ENCODE measurements around the gene DERA. TPM values are rescaled to one million over a fixed set of nuclear protein-coding genes. Genes with fewer than 3 reads are reported as not detected.
A peak's percentile ranks its signal among the peaks of the same experiment; 100 is the strongest.

Gene DERA
- total and polyA plus RNA-seq, 2 of the 13 experiments (the other 11 are each of a cell fraction or from before 2014, with no cell fraction given): 24.0 to 51.3 TPM

DNA sequence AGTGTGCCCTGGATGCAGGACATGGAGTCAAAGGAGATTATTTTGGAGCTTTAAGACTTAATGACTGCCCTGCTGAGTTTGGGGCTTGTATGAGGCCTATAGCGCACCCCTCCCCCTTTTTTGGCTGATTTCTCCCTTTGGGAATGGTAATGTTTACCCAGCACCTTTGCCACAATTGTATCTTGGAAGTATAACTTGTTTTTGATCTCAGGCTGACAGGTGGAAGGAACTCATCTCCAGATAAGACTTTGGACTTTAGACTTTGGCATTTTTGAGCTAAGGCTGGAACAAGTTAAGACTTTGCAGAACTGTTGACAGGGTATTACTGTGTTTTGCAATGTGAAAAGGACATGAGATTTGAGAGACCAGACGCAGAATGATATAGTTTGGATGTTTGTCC, 110.5 kb downstream of the DERA start:
- TF ChIP-seq, protein P1, sequence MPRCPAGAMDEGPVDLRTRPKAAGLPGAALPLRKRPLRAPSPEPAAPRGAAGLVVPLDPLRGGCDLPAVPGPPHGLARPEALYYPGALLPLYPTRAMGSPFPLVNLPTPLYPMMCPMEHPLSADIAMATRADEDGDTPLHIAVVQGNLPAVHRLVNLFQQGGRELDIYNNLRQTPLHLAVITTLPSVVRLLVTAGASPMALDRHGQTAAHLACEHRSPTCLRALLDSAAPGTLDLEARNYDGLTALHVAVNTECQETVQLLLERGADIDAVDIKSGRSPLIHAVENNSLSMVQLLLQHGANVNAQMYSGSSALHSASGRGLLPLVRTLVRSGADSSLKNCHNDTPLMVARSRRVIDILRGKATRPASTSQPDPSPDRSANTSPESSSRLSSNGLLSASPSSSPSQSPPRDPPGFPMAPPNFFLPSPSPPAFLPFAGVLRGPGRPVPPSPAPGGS (CRISPR knock-in tag; IDR thresholded peaks at IDR 0.05): no peak
- TF ChIP-seq ZNF552 (CRISPR knock-in tag; IDR thresholded peaks at IDR 0.05; ENCODE audit: borderline replicate concordance) (no peak), ZNF720 (CRISPR knock-in tag; IDR thresholded peaks at IDR 0.05) (no peak), ZSCAN12 (CRISPR knock-in tag; IDR thresholded peaks at IDR 0.05) (no peak), PHF20 (CRISPR knock-in tag; IDR thresholded peaks at IDR 0.05) (no peak), ATF1 (CRISPR knock-in tag; IDR thresholded peaks at IDR 0.05) (no peak), RARA (CRISPR knock-in tag; IDR thresholded peaks at IDR 0.05) (no peak)
- H2AFZ ChIP-seq (ENCODE audit: low read length): no peak overlapping the region
- no peaks in the 10 kb centered on the region for H4K20me1 ChIP-seq (ENCODE audit: insufficient read depth, low read length)
- ChIA-PET CTCF (ENCODE audit: low intra/inter-chr PET ratio, low total read pairs) (no interaction called here), POLR2A (interaction anchor here (1.4 kb wide), 1 partner anchor 138 kb away, joined by 3 read pairs; no protein-coding TSS in a partner anchor)
- peaks cover 10% of the 10 kb centered on the region for H3K4me1 ChIP-seq (ENCODE audit: insufficient read depth, low read length)
- H3K27me3 ChIP-seq (ENCODE audit: control insufficient read depth in 1 of 2, insufficient read depth in 2 of 2, low read length in 2 of 2): no peaks in the 10 kb centered on the region; a peak in 1 of 5 replicates
- H3K9me3 ChIP-seq (ENCODE audit: low read length): peaks cover 14% of the 10 kb centered on the region; the same call in 1 of the 2 replicates
- FAIRE-seq (peak; percentile 15), ATAC-seq (no peak), DNase-seq (ENCODE audit: low spot score) (no peak)
- no peak overlapping the region for H3K4me2 ChIP-seq (ENCODE audit: low read depth, low read length)
- in situ Hi-C loops (cut with HindIII; ENCODE audit: extremely low pct_ligation_motif_present, low pct_unique_long_range_greater_than_20kb): no loop called here
- BruUV-seq (replicated peaks): no TSS peak
- no peak overlapping the region for H3K9ac ChIP-seq (ENCODE audit: insufficient read depth, low read depth, low read length)
- no peak overlapping the region for H3K4me3 ChIP-seq (replicated peaks in 1 of 3; ENCODE audit: insufficient read depth in 1 of 3, low read depth in 2 of 3, low read length in 3 of 3)
- WGBS (ENCODE audit: low lambda C conversion rate): 100% methylated on average over 2 of the region's 2 CpGs
- no peaks in the 10 kb centered on the region; a peak in 1 of 5 replicates for H3K36me3 ChIP-seq (replicated peaks in 1 of 2; ENCODE audit: control insufficient read depth in 1 of 2, insufficient read depth in 2 of 2, low read length in 2 of 2)
- no peak overlapping the region for H3K27ac ChIP-seq (ENCODE audit: extremely low read length, insufficient read depth, low read length)
- no peaks in the 10 kb centered on the region for H3K79me2 ChIP-seq (ENCODE audit: insufficient read depth, low read length)
- intact Hi-C loops (cut with micrococcal nuclease; ENCODE audit: unreplicated experiment): no loop called here

DNA sequence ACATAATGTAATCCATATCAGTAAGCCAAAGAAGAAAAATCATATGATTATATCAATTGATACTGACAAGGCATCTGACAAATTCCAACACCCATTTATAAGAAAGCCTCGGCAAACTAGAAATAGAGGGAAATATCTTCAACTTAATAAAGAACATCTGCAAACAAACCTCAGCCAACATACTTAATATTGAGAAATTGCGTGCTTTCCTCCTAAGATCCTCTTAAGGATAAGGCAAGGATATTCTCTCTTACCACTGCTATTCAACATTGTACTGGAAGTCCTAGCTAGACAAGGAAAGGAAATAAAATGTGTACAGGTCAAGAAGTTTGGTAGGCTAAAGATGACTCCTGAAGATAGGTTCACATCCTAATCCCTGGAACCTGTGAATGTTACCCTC, 115.9 kb downstream of the DERA start:
- no peak for ATAC-seq
- TF ChIP-seq TBX3 (IDR thresholded peaks at IDR 0.05; ENCODE audit: borderline replicate concordance) (no peak), KDM5B (CRISPR knock-in tag; IDR thresholded peaks at IDR 0.05; ENCODE audit: borderline replicate concordance) (no peak), ZNF33A (CRISPR knock-in tag; IDR thresholded peaks at IDR 0.05; ENCODE audit: borderline replicate concordance) (no peak), ZNF331 (CRISPR knock-in tag; IDR thresholded peaks at IDR 0.05) (no peak), CEBPB (IDR thresholded peaks at IDR 0.05; ENCODE audit: borderline replicate concordance, low read depth, low read length) (no peak), ZNF383 (CRISPR knock-in tag; IDR thresholded peaks at IDR 0.05; ENCODE audit: borderline replicate concordance) (no peak), ZNF34 (CRISPR knock-in tag; IDR thresholded peaks at IDR 0.05; ENCODE audit: borderline replicate concordance) (no peak)
- TF ChIP-seq, protein P2, sequence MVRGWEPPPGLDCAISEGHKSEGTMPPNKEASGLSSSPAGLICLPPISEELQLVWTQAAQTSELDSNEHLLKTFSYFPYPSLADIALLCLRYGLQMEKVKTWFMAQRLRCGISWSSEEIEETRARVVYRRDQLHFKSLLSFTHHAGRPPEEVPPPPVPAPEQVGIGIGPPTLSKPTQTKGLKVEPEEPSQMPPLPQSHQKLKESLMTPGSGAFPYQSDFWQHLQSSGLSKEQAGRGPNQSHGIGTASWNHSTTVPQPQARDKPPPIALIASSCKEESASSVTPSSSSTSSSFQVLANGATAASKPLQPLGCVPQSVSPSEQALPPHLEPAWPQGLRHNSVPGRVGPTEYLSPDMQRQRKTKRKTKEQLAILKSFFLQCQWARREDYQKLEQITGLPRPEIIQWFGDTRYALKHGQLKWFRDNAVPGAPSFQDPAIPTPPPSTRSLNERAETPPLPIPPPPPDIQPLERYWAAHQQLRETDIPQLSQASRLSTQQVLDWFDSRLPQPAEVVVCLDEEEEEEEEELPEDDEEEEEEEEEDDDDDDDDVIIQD (CRISPR knock-in tag; IDR thresholded peaks at IDR 0.05; ENCODE audit: low read depth): no peak
- TF ChIP-seq, protein P3, sequence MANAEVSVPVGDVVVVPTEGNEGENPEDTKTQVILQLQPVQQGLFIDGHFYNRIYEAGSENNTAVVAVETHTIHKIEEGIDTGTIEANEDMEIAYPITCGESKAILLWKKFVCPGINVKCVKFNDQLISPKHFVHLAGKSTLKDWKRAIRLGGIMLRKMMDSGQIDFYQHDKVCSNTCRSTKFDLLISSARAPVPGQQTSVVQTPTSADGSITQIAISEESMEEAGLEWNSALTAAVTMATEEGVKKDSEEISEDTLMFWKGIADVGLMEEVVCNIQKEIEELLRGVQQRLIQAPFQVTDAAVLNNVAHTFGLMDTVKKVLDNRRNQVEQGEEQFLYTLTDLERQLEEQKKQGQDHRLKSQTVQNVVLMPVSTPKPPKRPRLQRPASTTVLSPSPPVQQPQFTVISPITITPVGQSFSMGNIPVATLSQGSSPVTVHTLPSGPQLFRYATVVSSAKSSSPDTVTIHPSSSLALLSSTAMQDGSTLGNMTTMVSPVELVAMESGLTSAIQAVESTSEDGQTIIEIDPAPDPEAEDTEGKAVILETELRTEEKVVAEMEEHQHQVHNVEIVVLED (CRISPR knock-in tag; IDR thresholded peaks at IDR 0.05; ENCODE audit: borderline replicate concordance): no peak

More for the DNA sequence above, 115.9 kb downstream of the DERA start:
- in situ Hi-C loops (cut with HindIII; ENCODE audit: extremely low pct_ligation_motif_present, low pct_unique_long_range_greater_than_20kb): no loop called here
- Histone ChIP-seq H3K4me1 (ENCODE audit: insufficient read depth, low read length) (peaks cover 9% of the 10 kb centered on the region), H3K9ac (ENCODE audit: insufficient read depth, low read depth, low read length) (no peak overlapping the region), H3K4me3 (replicated peaks in 1 of 3; ENCODE audit: insufficient read depth in 1 of 3, low read depth in 2 of 3, low read length in 3 of 3) (no peak overlapping the region), H2AFZ (ENCODE audit: low read length) (no peak overlapping the region), H3K79me2 (ENCODE audit: insufficient read depth, low read length) (no peaks in the 10 kb centered on the region), H3K27me3 (ENCODE audit: control insufficient read depth in 1 of 2, insufficient read depth in 2 of 2, low read length in 2 of 2) (no peaks in the 10 kb centered on the region; a peak in 1 of 5 replicates), H3K4me2 (ENCODE audit: low read depth, low read length) (no peak overlapping the region), H4K20me1 (ENCODE audit: insufficient read depth, low read length) (no peaks in the 10 kb centered on the region), H3K27ac (ENCODE audit: extremely low read length, insufficient read depth, low read length) (no peak overlapping the region), H3K9me3 (ENCODE audit: low read length) (no peaks in the 10 kb centered on the region), H3K36me3 (replicated peaks in 1 of 2; ENCODE audit: control insufficient read depth in 1 of 2, insufficient read depth in 2 of 2, low read length in 2 of 2) (no peaks in the 10 kb centered on the region; a peak in 2 of 5 replicates)
- intact Hi-C loops (cut with micrococcal nuclease; ENCODE audit: unreplicated experiment): no loop called here
- 92% methylated on average over 2 of the region's 2 CpGs for WGBS (ENCODE audit: low lambda C conversion rate)
- no peak for DNase-seq (ENCODE audit: low spot score)
- no TSS peak for BruUV-seq (replicated peaks)
- no peak for FAIRE-seq
- POLR2A ChIA-PET: no interaction called here
- CTCF ChIA-PET (ENCODE audit: low intra/inter-chr PET ratio, low total read pairs): no interaction called here

Measured in HepG2 (cell line).